Activated CD4-positive, alpha-beta T cell treated with anti-CD3 and anti-CD28 coated beads, Interleukin-2, amount 10 ng/mL, durations not matched to agents 7 days and 5 days (primary cell): ENCODE measurements around the gene SPACA7. TPM values are rescaled to one million over a fixed set of nuclear protein-coding genes. Genes with fewer than 3 reads are reported as not detected.
"Not testable (repeated sequence)": the region's sequence is repeated elsewhere in the genome, so short reads cannot be mapped to it uniquely, and the experiment has no call there.

ENCODE experiments used
- CTCF ChIA-PET: fragments of 350-600 bp; sonication (Branson Sonifier 250); formaldehyde crosslinking; loops from one replicate; lab custom pipeline; 2021; ENCODE audit warnings: antibody characterized with exemption; lab: Charles Lee
- POLR2A ChIA-PET: fragments of 350-600 bp; sonication (Branson Sonifier 250); formaldehyde crosslinking; loops from one replicate; lab custom pipeline; 2021; ENCODE audit warnings: antibody characterized with exemption; lab: Charles Lee
- DNase-seq: peaks from one replicate; pipeline ENCODE4 v3.0.0-alpha.2; 2020
- H3K27ac Mint-ChIP-seq: one replicate; pipeline ENCODE4 v1.8.0; 2021; ENCODE audit warnings: mild to moderate bottlenecking, moderate library complexity, mixed read lengths
- H3K27me3 Mint-ChIP-seq: one replicate; pipeline ENCODE4 v1.8.0; 2021; ENCODE audit warnings: mixed read lengths
- H3K36me3 Mint-ChIP-seq: one replicate; pipeline ENCODE4 v1.8.0; 2021; ENCODE audit warnings: low read depth, mixed read lengths
- H3K4me1 Mint-ChIP-seq: one replicate; pipeline ENCODE4 v1.8.0; 2021; ENCODE audit warnings: mixed read lengths
- H3K4me3 Mint-ChIP-seq: one replicate; pipeline ENCODE4 v1.8.0; 2021; ENCODE audit warnings: mild to moderate bottlenecking, moderate library complexity, mixed read lengths
- H3K9me3 Mint-ChIP-seq: one replicate; pipeline ENCODE4 v1.8.0; 2021; ENCODE audit warnings: mixed read lengths
- total RNA-seq, 2 experiments: library from RNA; stranded (reverse); gene quantifications; one replicate each; pipeline ENCODE4 v1.2.3, GENCODE V29; 2021

SPACA7 gene
- total RNA-seq, 2 experiments from 2014 or later = not detected

DNA sequence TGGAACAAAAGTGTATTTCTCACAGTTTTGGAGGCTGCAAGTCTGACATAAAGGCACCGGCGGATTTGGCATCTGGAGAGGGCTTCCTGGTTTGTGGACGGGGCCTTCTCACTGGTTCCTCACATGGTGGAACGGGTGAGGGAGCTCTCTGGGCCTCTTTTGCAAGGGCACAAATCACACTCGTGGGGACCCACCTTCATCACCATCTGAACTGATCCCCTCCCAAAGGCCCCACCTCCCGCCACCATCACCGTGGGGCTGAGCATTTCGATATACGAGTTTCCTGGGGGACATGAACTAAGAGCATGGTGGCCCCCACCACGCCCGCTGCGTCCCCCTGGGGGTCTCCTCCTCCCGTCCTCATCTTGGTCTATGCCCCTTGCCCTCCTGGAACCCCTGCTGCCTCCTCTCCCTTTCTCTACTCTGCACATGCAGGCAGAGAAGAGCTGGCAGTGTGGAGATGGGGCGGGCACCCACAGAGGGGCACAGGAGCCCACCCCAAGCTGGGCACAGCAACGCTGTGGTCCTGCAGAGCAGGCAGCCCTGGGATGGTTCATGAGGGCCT, 20.8 kb upstream of the SPACA7 start:
- H3K27me3 Mint-ChIP-seq = no peaks in the 10 kb centered on the region
- peaks cover 6% of the 10 kb centered on the region for H3K9me3 Mint-ChIP-seq
- no peaks in the 10 kb centered on the region for H3K36me3 Mint-ChIP-seq
- no peak overlapping the region for H3K27ac Mint-ChIP-seq
- POLR2A ChIA-PET = no interaction called here
- CTCF ChIA-PET = no interaction called here
- H3K4me1 Mint-ChIP-seq = no peaks in the 10 kb centered on the region
- no peak overlapping the region for H3K4me3 Mint-ChIP-seq
- DNase-seq = no peak

DNA sequence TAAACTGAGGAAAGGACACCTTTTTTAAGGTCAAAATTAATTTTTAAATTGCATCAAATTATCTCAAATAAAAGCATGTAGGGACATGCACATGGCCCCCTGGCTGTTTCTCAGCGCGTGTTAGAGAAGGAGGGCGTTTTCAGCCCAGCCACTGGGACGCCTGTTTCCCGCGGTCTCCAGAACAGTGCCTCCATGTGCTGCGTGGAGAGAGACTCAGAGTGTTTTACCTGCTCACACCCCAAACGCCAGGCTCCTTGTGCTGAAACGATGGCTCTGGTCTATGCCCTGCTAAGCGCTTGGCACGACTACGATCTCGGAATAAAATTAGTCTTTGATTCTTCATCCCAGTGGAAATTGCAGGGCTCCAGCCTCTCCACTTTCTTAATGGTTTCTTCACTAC, 20.0 kb upstream of the SPACA7 start:
- ChIA-PET CTCF (no interaction called here), POLR2A (no interaction called here)
- H3K4me1 Mint-ChIP-seq = no peaks in the 10 kb centered on the region
- no peaks in the 10 kb centered on the region for H3K36me3 Mint-ChIP-seq
- H3K27me3 Mint-ChIP-seq = no peaks in the 10 kb centered on the region
- H3K9me3 Mint-ChIP-seq = peaks cover 6% of the 10 kb centered on the region
- no peak overlapping the region for H3K4me3 Mint-ChIP-seq
- no peak overlapping the region for H3K27ac Mint-ChIP-seq
- no peak for DNase-seq

DNA sequence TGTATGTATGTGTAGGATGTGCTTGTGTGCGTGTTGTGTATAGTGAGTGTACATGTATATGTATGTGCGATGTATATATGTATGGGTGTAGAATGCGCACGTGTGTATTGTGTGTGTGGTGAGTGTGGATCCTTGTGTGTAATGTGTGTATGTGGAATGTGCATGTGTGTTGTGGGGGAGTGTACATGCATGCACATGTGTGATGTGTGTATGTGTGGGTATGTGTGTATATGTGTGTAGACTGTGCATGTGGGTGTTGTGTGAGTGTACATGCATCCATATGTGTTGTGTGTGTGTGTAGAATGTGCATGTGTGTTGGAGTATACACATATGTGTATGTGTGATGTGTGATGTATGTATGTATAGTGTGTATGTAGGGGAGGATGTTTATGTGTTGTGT, 18.0 kb upstream of the SPACA7 start:
- Mint-ChIP-seq H3K36me3 (no peaks in the 10 kb centered on the region), H3K4me1 (no peaks in the 10 kb centered on the region), H3K4me3 (no peak overlapping the region), H3K9me3 (peaks cover 6% of the 10 kb centered on the region), H3K27me3 (no peaks in the 10 kb centered on the region), H3K27ac (no peak overlapping the region)
- DNase-seq = no peak
- ChIA-PET POLR2A (no interaction called here), CTCF (no interaction called here)

DNA sequence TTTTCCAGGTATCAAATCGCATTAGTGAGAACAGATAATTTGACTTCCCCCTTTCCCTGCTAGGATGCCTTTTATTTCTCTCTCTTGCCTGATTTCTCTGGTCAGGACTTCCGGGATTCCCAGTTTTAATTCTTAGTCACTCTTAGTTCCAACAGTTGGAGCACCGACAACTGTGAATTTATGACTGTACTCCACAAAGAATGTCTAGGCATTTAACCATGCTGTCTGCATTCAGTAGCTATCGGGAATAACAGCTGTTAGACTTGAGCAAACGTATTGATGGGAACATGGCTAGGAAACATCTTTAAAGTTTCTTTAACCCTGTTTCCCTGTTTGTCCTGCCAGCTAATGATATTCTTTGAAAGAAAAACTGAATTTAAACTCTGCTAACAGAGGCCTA, 14.1 kb upstream of the SPACA7 start:
- POLR2A ChIA-PET = no interaction called here
- no peak overlapping the region for H3K4me3 Mint-ChIP-seq
- peaks cover 8% of the 10 kb centered on the region for H3K9me3 Mint-ChIP-seq

DNA sequence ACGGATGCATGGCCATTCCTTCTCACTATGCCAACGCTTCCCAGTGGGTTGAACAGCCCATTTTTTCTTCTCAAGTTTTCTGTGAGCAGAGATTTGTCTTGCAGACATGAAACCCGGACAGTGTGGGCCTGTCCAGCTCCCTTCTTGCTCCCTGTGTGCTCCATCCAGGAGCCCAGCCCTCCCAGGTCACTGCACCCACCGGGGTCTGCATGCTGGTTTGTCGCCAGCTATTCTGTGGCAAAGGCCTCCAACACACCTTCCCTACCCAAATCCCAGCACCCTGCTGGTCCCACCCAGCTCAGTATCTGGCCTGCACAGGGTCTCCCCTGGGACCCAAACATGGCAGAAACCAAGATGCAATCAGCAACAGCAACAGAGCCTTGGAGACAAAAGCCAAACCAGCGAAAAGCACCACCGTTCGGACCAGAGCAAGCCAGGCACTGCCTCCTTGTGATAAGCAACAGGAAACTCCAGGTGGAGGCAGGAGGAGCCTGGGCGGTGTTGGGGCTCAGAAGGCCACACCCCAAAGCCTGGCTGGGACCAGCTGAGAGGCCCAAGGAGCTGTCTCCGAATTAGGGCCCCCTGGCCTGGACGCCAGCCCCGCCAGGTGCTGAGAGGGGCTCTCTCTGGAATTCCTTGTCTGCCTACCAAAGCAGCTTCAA, 12.2 kb upstream of the SPACA7 start:
- Mint-ChIP-seq H3K27me3 (no peaks in the 10 kb centered on the region), H3K4me1 (no peaks in the 10 kb centered on the region), H3K9me3 (peaks cover 6% of the 10 kb centered on the region), H3K4me3 (no peak overlapping the region), H3K36me3 (no peaks in the 10 kb centered on the region), H3K27ac (no peak overlapping the region)
- DNase-seq = no peak
- ChIA-PET POLR2A (no interaction called here), CTCF (no interaction called here)

More for the DNA sequence above, 14.1 kb upstream of the SPACA7 start:
- CTCF ChIA-PET = no interaction called here
- H3K27me3 Mint-ChIP-seq = no peaks in the 10 kb centered on the region
- no peaks in the 10 kb centered on the region for H3K4me1 Mint-ChIP-seq
- no peaks in the 10 kb centered on the region for H3K36me3 Mint-ChIP-seq
- no peak overlapping the region for H3K27ac Mint-ChIP-seq
- DNase-seq = no peak

DNA sequence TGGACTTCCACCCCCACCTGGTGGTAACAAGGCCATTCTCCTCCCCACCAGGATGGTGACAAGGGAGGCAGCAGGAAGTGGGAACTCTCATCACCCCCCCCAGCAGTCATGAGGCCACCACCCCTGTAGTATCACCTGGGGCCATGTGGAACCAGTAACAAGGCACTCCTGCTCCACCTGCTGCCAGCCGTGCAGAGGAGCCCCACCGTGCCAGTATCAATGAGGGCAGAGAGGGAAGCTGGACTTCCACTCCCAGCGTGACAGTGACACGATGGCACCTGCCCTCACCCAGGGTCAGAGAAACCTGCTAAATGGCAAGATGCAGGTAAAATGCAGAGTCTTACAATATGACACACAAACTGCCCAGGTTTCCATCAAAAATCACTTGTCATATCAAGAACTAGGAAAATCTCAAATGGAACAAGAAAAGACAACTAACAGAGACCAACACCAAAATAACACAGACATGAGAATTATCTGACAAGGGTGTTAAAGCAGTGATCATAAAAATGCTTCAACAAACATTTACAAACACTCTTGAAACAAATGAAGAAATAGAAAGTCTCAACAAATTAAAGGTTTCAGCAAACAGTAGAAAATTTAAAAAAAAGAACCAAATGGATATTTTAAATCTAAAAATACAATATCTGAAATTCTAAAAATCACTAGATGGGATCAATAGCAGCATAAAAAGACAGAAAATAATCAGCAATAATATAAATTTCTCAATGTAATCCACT, 9.1 kb upstream of the SPACA7 start:
- no peaks in the 10 kb centered on the region for H3K36me3 Mint-ChIP-seq
- ChIA-PET CTCF (no interaction called here), POLR2A (no interaction called here)
- H3K9me3 Mint-ChIP-seq = peaks cover 6% of the 10 kb centered on the region
- no peak overlapping the region for H3K27ac Mint-ChIP-seq
- no peak overlapping the region for H3K4me3 Mint-ChIP-seq
- peaks cover 6% of the 10 kb centered on the region for H3K27me3 Mint-ChIP-seq
- H3K4me1 Mint-ChIP-seq = no peaks in the 10 kb centered on the region
- DNase-seq = no peak

DNA sequence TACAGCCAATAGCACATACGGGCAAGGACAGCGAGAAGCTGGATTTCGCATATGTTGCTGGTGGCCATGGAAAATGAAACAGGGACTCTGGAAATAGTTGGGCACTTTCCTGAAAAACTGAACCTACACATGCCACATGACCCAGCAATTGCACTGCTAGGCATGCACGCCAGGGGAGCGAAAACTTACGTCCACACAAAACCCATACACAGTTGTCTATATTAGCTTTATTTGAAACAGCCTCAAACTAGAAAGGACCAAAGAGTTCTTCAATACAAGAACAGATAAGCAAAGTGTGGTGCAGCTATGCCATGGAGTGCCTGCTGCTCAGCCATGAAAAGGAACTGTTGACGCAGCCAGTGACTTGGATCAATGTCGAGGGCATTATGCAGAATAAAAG, 7.3 kb upstream of the SPACA7 start:
- H3K27me3 Mint-ChIP-seq = peaks cover 6% of the 10 kb centered on the region
- H3K36me3 Mint-ChIP-seq = no peaks in the 10 kb centered on the region
- POLR2A ChIA-PET = interaction anchor here (0.5 kb wide), 1 partner anchor 296 kb away, joined by 4 read pairs; no protein-coding TSS in a partner anchor
- DNase-seq = no peak
- peaks cover 6% of the 10 kb centered on the region for H3K9me3 Mint-ChIP-seq
- no peak overlapping the region for H3K27ac Mint-ChIP-seq
- H3K4me1 Mint-ChIP-seq = no peaks in the 10 kb centered on the region
- H3K4me3 Mint-ChIP-seq = no peak overlapping the region
- CTCF ChIA-PET = no interaction called here

DNA sequence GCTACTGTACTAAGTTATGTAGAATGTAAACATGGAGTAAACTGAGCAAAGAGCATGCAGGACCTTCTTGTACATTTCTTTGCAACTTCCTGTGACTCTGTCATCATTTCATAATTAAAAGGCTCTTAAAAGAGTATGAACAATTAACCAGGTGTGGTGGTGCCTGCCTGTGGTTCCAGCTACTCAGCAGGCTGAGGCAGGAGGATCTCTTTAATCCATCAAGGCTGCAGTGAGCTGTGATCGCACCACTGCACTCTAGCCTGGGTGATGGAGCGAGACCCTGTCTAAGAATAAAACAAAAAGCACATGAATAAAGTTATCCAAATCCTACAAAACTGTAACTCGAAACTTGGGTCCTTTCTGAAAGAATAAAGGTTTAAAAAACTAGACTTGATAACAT, 5.8 kb upstream of the SPACA7 start:
- H3K36me3 Mint-ChIP-seq = no peaks in the 10 kb centered on the region
- H3K27ac Mint-ChIP-seq = no peak overlapping the region

DNA sequence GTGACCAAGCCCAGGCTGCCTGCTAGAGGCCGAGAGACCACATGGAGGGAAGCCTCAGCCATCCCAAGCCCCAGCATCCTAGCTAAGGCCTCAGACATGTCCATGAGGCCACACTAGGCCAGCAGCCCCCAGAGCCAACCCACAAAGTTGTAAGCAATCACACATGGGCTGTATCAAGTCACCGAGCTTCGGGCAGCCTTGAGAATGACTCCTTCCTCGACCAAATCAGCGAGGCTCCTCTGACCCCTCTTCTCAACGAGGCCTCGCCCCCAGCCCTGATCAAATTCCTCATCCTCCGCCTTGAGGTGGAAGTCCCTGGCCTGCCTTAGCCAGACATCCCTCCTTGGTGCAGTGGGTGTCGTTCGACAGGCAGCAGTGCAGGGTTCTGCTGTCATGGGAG, 1.9 kb upstream of the SPACA7 start:
- H3K4me3 Mint-ChIP-seq = no peak overlapping the region
- no peaks in the 10 kb centered on the region for H3K4me1 Mint-ChIP-seq
- CTCF ChIA-PET = no interaction called here
- peaks cover 4% of the 10 kb centered on the region for H3K27me3 Mint-ChIP-seq
- H3K36me3 Mint-ChIP-seq = no peaks in the 10 kb centered on the region
- H3K27ac Mint-ChIP-seq = no peak overlapping the region
- H3K9me3 Mint-ChIP-seq = no peaks in the 10 kb centered on the region
- DNase-seq = no peak
- POLR2A ChIA-PET = no interaction called here

More for the DNA sequence above, 5.8 kb upstream of the SPACA7 start:
- Mint-ChIP-seq H3K27me3 (peaks cover 6% of the 10 kb centered on the region), H3K4me3 (no peak overlapping the region), H3K9me3 (peaks cover 6% of the 10 kb centered on the region), H3K4me1 (no peaks in the 10 kb centered on the region)
- DNase-seq = no peak
- ChIA-PET POLR2A (no interaction called here), CTCF (no interaction called here)

DNA sequence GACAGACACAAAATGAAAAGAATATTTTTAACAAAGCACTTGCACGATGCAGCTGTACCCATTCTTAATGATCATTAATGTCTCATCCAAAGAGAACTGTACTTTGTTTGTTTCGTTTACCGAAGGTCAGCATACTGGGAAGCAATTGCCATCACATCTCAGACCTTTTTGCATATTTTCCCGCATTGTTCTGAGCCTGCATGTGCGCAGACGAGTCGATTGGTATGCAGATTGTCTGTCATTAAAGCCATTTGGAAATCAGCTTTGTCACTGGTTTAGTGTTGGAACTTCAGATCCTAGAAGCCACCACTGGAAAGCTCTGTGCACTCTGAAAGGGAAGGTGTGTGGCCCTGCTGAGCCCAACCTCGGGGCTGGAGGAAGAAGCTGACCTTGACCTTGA, 15.6 kb downstream of the SPACA7 start:
- POLR2A ChIA-PET = no interaction called here
- DNase-seq = no peak
- H3K27ac Mint-ChIP-seq = no peak overlapping the region
- H3K9me3 Mint-ChIP-seq = no peaks in the 10 kb centered on the region
- CTCF ChIA-PET = no interaction called here
- no peaks in the 10 kb centered on the region for H3K4me1 Mint-ChIP-seq
- no peaks in the 10 kb centered on the region for H3K36me3 Mint-ChIP-seq
- no peaks in the 10 kb centered on the region for H3K27me3 Mint-ChIP-seq
- no peak overlapping the region for H3K4me3 Mint-ChIP-seq

DNA sequence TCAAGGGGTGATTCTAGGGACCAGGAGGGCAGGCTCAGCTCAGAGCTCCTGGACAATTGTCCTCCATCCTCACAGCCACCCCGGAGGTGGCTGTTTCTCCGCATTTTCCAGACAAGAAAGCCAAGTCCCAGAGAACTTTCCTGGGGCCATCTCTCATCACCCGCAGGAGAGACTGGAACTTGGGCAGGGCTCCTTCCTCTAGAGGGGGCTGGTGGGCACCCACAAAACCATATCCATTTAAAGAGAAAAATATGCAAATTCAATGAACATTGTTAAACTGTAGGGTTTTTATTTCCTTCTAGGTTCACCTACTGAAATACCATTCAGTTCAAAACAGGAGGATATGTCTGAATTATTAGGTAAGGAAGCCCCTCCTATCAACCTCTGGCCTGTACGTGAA, 16.6 kb downstream of the SPACA7 start:
- Mint-ChIP-seq H3K9me3 (no peaks in the 10 kb centered on the region), H3K27me3 (no peaks in the 10 kb centered on the region), H3K4me1 (no peaks in the 10 kb centered on the region), H3K36me3 (no peaks in the 10 kb centered on the region), H3K4me3 (no peak overlapping the region), H3K27ac (no peak overlapping the region)
- POLR2A ChIA-PET = no interaction called here
- CTCF ChIA-PET = no interaction called here
- DNase-seq = no peak

DNA sequence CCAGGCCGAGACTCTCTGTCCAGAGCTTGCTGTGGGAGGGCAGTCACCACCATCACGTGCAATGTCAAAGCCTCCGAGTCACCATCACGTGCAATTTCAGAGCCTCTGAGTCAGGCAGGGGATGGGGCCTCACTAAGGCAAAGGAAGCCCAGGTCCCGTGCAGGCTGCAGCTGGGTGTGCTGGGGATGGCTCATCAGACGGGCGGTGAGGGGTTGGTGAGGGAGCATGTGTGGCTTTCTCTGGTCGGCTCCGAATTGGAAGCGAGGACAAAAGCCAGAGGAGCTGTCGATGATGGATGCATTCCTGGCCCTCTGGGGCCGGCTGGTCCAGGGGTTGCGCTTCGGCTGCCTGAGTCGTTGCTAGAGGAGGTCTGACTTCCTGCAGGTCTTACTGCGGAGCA, 18.9 kb downstream of the SPACA7 start:
- CTCF ChIA-PET, H3K27ac Mint-ChIP-seq, POLR2A ChIA-PET, H3K4me3 Mint-ChIP-seq, H3K4me1 Mint-ChIP-seq, H3K9me3 Mint-ChIP-seq, DNase-seq, H3K36me3 Mint-ChIP-seq, H3K27me3 Mint-ChIP-seq: not testable (repeated sequence)

DNA sequence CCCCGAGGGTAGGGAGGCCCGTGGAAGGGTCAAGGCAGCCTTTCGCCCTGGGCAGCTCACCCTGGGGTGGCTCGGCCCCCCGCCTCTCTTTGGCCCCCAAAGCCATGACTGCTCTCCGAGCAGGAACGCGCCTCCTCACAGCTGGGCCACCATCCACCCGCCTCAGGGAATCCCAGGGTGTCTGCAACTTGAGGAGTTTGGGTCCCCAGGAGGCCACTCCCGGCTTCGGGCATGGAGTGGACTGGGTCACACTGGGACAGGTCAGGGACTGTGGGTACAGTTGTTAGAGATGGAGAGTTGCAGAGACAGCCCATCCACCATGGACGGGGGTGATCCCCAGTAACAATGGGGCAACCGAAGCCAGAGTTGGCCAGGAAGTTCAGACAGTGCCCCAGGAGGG, 19.8 kb downstream of the SPACA7 start:
- H3K36me3 Mint-ChIP-seq, H3K4me3 Mint-ChIP-seq, H3K9me3 Mint-ChIP-seq, POLR2A ChIA-PET, H3K4me1 Mint-ChIP-seq, DNase-seq, H3K27ac Mint-ChIP-seq, CTCF ChIA-PET, H3K27me3 Mint-ChIP-seq: not testable (repeated sequence)
